ENCODE measurements around the gene DEFB126.

The DEFB126 gene

DNA sequence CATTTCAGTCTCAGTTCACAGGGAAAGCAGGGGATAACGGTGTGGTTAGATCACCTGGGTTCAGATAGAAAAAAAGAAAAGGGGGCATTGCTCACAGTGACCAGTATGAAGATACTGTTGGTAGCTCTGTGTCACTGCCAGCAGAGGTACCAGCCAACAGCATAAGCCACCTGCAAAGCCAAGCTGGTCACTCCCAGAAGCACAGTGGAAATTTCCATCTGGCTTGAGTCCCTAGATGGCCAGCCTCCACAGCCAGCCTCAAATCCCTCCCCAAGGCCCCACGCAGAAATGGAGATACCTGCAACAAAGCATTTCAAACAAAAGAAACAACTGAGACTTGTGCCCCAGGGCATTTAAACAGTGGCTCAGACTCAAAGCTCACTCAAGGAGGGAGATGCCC is 26.5 kb downstream of the DEFB126 start:
- TF ChIP-seq, protein P1, sequence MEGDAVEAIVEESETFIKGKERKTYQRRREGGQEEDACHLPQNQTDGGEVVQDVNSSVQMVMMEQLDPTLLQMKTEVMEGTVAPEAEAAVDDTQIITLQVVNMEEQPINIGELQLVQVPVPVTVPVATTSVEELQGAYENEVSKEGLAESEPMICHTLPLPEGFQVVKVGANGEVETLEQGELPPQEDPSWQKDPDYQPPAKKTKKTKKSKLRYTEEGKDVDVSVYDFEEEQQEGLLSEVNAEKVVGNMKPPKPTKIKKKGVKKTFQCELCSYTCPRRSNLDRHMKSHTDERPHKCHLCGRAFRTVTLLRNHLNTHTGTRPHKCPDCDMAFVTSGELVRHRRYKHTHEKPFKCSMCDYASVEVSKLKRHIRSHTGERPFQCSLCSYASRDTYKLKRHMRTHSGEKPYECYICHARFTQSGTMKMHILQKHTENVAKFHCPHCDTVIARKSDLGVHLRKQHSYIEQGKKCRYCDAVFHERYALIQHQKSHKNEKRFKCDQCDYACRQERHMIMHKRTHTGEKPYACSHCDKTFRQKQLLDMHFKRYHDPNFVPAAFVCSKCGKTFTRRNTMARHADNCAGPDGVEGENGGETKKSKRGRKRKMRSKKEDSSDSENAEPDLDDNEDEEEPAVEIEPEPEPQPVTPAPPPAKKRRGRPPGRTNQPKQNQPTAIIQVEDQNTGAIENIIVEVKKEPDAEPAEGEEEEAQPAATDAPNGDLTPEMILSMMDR (IDR thresholded peaks at IDR 0.05; ENCODE audit: low read depth, low read length, missing control alignments), result no peak
- DNase-seq (ENCODE audit: extremely low read depth, low read depth), result no peak
- H3K4me3 ChIP-seq (replicated peaks; ENCODE audit: low read depth, low read length), result no peak overlapping the region

DNA sequence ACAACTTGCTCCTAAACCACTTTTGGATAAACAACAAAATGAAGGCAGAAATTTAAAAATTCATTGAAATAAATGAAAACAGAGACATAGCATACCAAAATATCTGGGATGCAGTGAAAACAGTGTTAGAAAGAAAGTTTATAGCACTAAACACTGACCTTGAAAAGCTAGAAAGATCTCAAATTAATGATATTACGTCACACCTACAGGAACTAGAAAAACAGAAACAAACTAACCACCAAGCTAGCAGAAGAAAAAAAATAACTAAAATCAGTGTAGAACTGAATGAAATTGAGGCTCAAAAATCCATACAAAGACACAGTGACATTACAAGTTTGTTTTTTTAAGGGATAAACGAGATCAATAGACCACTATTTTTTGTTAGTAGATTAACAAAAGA is 41.9 kb downstream of the DEFB126 start:
- TF ChIP-seq, protein P1 (IDR thresholded peaks at IDR 0.05; ENCODE audit: low read depth, low read length, missing control alignments), result no peak
- no peak overlapping the region for H3K4me3 ChIP-seq (replicated peaks; ENCODE audit: low read depth, low read length)
- no peak for DNase-seq (ENCODE audit: extremely low read depth, low read depth)

GRCh38 chr20:187733-188132 is 45.3 kb downstream of the DEFB126 start:
- TF ChIP-seq, protein P1 (IDR thresholded peaks at IDR 0.05; ENCODE audit: low read depth, low read length, missing control alignments), result no peak
- no peak for DNase-seq (ENCODE audit: extremely low read depth, low read depth)

DNA sequence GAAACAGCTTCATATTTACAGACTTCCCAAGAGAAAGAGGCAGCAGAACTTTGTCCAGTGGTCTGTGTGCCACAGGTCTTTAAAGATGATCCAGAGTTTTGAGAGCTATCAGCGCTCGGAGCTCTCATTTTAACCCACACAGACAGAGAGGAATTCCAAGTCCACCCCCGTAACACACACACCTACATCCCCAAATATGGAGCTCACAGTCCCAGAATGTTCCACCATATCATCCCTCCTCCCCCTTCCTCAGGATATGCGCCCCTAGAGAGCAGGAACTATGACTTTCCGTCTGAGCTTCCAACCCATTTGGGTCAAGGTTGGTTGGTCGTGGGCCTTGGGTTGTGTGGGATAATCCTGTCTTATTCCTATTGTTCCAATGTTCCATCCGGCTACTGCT is 47.2 kb downstream of the DEFB126 start, which contains the start of gene DEFB128:
DEFB128 (minus strand) TSS at position 101 of the 400 bp plus-strand sequence; CDS start at position 13, 88 bp downstream.
- TF ChIP-seq, protein P1 (IDR thresholded peaks at IDR 0.05; ENCODE audit: low read depth, low read length, missing control alignments), result no peak
- H3K4me3 ChIP-seq (replicated peaks; ENCODE audit: low read depth, low read length), result no peak within 1 kb of the TSS
- no peak for DNase-seq (ENCODE audit: extremely low read depth, low read depth)

More at GRCh38 chr20:187733-188132, 45.3 kb downstream of the DEFB126 start:
- H3K4me3 ChIP-seq (replicated peaks; ENCODE audit: low read depth, low read length), result no peak overlapping the region
